Measurements from ENCODE around the gene KCNK13. TPM values are rescaled to one million over a fixed set of nuclear protein-coding genes. Genes with fewer than 3 reads are reported as not detected.

The KCNK13 gene
- total and polyA plus RNA-seq, 2 experiments from 2014 or later = 0.21 to 1.0 TPM

DNA sequence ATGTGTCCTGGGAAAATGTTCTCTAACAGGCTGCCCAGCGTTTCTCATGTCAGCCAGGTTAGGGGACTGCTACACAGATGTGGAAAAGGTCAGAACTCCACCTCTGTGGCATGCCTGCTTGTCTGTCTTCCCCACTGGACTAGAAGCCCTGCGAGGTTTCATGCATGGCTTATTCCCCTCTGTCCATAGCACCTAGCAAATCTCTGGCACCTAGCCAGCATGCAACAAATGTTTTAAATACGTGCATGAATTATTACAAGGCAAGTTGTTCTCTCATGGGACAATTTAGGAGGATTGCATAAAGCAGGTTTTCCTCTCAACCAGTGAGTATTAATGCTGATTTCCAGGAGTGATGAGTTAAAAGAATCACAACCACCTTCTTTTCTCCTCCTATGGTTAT, 21.4 kb upstream of the KCNK13 start (continued):
- TF ChIP-seq, protein P1, sequence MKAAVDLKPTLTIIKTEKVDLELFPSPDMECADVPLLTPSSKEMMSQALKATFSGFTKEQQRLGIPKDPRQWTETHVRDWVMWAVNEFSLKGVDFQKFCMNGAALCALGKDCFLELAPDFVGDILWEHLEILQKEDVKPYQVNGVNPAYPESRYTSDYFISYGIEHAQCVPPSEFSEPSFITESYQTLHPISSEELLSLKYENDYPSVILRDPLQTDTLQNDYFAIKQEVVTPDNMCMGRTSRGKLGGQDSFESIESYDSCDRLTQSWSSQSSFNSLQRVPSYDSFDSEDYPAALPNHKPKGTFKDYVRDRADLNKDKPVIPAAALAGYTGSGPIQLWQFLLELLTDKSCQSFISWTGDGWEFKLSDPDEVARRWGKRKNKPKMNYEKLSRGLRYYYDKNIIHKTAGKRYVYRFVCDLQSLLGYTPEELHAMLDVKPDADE (IDR thresholded peaks at IDR 0.05) = no peak
- TF ChIP-seq ZNF331 (CRISPR knock-in tag; IDR thresholded peaks at IDR 0.05; ENCODE audit: low read depth) (no peak), STAT1 (IDR thresholded peaks at IDR 0.05; ENCODE audit: unreplicated experiment) (no peak), CREB1 (CRISPR knock-in tag; IDR thresholded peaks at IDR 0.05; ENCODE audit: low read depth) (no peak), NANOG (IDR thresholded peaks at IDR 0.05; ENCODE audit: borderline replicate concordance) (no peak)
- TF ChIP-seq, protein P2, sequence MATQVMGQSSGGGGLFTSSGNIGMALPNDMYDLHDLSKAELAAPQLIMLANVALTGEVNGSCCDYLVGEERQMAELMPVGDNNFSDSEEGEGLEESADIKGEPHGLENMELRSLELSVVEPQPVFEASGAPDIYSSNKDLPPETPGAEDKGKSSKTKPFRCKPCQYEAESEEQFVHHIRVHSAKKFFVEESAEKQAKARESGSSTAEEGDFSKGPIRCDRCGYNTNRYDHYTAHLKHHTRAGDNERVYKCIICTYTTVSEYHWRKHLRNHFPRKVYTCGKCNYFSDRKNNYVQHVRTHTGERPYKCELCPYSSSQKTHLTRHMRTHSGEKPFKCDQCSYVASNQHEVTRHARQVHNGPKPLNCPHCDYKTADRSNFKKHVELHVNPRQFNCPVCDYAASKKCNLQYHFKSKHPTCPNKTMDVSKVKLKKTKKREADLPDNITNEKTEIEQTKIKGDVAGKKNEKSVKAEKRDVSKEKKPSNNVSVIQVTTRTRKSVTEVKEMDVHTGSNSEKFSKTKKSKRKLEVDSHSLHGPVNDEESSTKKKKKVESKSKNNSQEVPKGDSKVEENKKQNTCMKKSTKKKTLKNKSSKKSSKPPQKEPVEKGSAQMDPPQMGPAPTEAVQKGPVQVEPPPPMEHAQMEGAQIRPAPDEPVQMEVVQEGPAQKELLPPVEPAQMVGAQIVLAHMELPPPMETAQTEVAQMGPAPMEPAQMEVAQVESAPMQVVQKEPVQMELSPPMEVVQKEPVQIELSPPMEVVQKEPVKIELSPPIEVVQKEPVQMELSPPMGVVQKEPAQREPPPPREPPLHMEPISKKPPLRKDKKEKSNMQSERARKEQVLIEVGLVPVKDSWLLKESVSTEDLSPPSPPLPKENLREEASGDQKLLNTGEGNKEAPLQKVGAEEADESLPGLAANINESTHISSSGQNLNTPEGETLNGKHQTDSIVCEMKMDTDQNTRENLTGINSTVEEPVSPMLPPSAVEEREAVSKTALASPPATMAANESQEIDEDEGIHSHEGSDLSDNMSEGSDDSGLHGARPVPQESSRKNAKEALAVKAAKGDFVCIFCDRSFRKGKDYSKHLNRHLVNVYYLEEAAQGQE (IDR thresholded peaks at IDR 0.05; ENCODE audit: unreplicated experiment) = no peak

DNA sequence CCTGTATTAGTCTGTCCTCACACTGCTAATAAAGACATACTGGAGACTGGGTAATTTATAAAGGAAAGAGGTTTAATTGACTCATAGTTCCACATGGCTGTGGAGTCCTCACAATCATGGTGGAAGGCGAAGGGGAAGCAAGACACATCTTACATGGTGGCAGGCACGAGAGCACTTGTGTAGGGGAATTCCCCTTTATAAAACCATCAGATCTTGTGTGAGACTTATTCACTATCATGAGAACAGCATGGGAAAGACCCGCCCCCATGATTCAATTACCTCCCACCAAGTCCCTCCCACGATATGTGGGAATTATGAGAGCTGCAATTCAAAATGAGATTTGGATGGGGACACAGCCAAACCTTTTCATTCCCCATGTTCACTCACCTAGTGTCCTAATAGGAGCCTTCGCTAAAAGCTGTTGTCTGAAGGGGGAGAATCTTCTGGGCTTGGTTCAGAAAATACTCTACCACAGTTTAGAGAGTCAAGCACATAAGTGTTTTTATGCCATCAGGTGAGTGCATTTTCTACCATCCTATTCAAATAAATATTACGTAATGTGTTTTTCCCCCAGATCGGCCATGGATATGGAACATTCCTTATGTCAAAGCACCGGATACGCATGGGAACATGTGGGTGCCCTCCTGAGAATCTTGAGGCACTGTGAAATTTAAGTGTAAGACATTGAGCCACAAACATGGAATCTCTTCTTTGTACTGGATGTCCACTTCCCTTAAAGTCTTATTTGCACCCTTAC, 19.1 kb upstream of the KCNK13 start:
- Mint-ChIP-seq H3K4me1 (0 out of 3 replicates have a peak, but pooled peaks cover 3% of the 10 kb centered on the region), H3K36me3 (ENCODE audit: low read depth) (peaks cover 13% of the 10 kb centered on the region), H3K9me3 (no peaks in the 10 kb centered on the region), H3K27me3 (ENCODE audit: insufficient read depth, low read depth, poor library complexity) (no peaks in the 10 kb centered on the region), H3K4me3 (no peak overlapping the region), H3K27ac (no peak overlapping the region)
- H3F3A ChIP-seq (replicated peaks; ENCODE audit: low read depth) = no peaks in the 10 kb centered on the region
- no peak for DNase-seq (ENCODE audit: low spot score)
- H3K27me3 ChIP-seq (ENCODE audit: insufficient read depth) = no peaks in the 10 kb centered on the region
- H4K20me1 ChIP-seq (replicated peaks; ENCODE audit: insufficient read depth) = no peaks in the 10 kb centered on the region; the same call in 1 of the 2 replicates
- no peak overlapping the region for H3K4me2 ChIP-seq
- no peaks in the 10 kb centered on the region for H3K79me2 ChIP-seq (replicated peaks; ENCODE audit: insufficient read depth)
- H3K36me3 ChIP-seq (ENCODE audit: insufficient read depth) = peaks cover 4% of the 10 kb centered on the region; the same call in 1 of the 2 replicates
- no peaks in the 10 kb centered on the region for H3K9me2 ChIP-seq (ENCODE audit: insufficient read depth)
- no peak overlapping the region for H3K27ac ChIP-seq (ENCODE audit: low read depth)
- no peaks in the 10 kb centered on the region for H3K4me1 ChIP-seq (ENCODE audit: insufficient read depth)
- TF ChIP-seq, protein P1 (IDR thresholded peaks at IDR 0.05) = no peak
- TF ChIP-seq NANOG (IDR thresholded peaks at IDR 0.05; ENCODE audit: borderline replicate concordance) (no peak), ZNF331 (CRISPR knock-in tag; IDR thresholded peaks at IDR 0.05; ENCODE audit: low read depth) (no peak), EZH2 (IDR thresholded peaks at IDR 0.05; ENCODE audit: low read depth, unreplicated experiment) (no peak), JUNB (IDR thresholded peaks at IDR 0.05; ENCODE audit: unreplicated experiment) (no peak)
- no peak overlapping the region for H3K4me3 ChIP-seq
- H2AFZ ChIP-seq = no peak overlapping the region
- ATAC-seq = no peak

Measured in GM23338 (cell line).